GM21786 (cell line): Measurements from ENCODE around the gene QRFP.

Source experiments
- ATAC-seq: cut with Tn5 transposase; IDR thresholded peaks from one replicate; pipeline ENCODE4 v1.9.1; 2021; ENCODE audit not compliant: unreplicated experiment

Gene QRFP

GRCh38 chr9:130905902-130906734, 9.5 kb upstream of the QRFP start:
- ATAC-seq, result no peak

- ATAC-seq, result no peak
These were observed 8.7 kb upstream of the QRFP start for GRCh38 chr9:130905125-130905901.

- ATAC-seq, result no peak
These were observed 7.7 kb upstream of the QRFP start for GRCh38 chr9:130904070-130905044.

GRCh38 chr9:130903194-130904069, 6.8 kb upstream of the QRFP start:
- ATAC-seq, result no peak

- ATAC-seq, result no peak
These were observed 5.9 kb upstream of the QRFP start for GRCh38 chr9:130902204-130903185.

GRCh38 chr9:130901498-130902203, 5.0 kb upstream of the QRFP start:
- ATAC-seq, result no peak

GRCh38 chr9:130900701-130901497, 4.3 kb upstream of the QRFP start:
- ATAC-seq, result no peak

GRCh38 chr9:130899051-130899748, 2.6 kb upstream of the QRFP start:
- no peak for ATAC-seq

GRCh38 chr9:130898552-130898852, 1.9 kb upstream of the QRFP start:
- ATAC-seq, result no peak

- no peak for ATAC-seq
These were observed 1.4 kb upstream of the QRFP start for GRCh38 chr9:130897848-130898551.

GRCh38 chr9:130897105-130897751, 616 bp upstream of the QRFP start:
- no peak for ATAC-seq

- ATAC-seq, result no peak
These were observed 955 bp downstream of the QRFP start for GRCh38 chr9:130895481-130896232.

- no peak for ATAC-seq
These were observed 1.6 kb downstream of the QRFP start for GRCh38 chr9:130895038-130895437.

- ATAC-seq, result no peak
These were observed 2.1 kb downstream of the QRFP start for GRCh38 chr9:130894546-130894945.
